Right lobe of liver (tissue), 4 donors: ENCODE results near the gene VPS26A.

Experiments
- POLR2A ChIP-seq: fragments of 450-650 bp; IDR thresholded peaks from one replicate; pipeline ENCODE4 v1.6.1; 2017; ENCODE audit warnings: antibody characterized with exemption, mild to moderate bottlenecking
- TF ChIP-seq, protein P1 (sequence below), 4 donors: fragments of 200-600 bp in 3 of 4; fragments of 450-650 bp in 1 of 4; IDR thresholded peaks; one replicate each; pipeline versions ENCODE4 v1.5.1 to v1.8.0; 2016 to 2022; ENCODE audit warnings: antibody characterized with exemption in 4 of 4, mild to moderate bottlenecking in 2 of 4
- donor health status: DM: no; HTN: no; CAD: no.
- donor health status: DM: no; HTN: no; CAD: no.
- donor health status: DM: no; HTN: yes; CAD: no.

DNA sequence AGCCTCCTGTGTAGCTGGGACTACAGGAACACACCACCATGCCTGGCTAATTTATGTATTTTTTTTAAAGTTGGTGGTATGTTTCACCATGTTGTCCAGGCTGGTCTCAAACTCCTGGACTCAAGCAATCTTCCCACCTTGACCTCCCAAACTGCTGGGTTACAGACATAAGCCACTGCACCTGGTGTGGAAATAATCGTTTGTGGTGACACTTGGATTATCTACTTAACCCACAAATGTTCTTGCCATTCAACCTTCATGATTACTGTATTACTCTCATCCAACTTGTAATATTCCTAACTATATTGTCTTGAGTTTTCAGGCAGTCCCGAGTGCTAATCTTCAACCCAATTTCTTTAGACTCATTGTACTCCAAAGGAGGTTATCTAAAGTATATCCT is 45.7 kb upstream of the VPS26A start:
- TF ChIP-seq, protein P1, sequence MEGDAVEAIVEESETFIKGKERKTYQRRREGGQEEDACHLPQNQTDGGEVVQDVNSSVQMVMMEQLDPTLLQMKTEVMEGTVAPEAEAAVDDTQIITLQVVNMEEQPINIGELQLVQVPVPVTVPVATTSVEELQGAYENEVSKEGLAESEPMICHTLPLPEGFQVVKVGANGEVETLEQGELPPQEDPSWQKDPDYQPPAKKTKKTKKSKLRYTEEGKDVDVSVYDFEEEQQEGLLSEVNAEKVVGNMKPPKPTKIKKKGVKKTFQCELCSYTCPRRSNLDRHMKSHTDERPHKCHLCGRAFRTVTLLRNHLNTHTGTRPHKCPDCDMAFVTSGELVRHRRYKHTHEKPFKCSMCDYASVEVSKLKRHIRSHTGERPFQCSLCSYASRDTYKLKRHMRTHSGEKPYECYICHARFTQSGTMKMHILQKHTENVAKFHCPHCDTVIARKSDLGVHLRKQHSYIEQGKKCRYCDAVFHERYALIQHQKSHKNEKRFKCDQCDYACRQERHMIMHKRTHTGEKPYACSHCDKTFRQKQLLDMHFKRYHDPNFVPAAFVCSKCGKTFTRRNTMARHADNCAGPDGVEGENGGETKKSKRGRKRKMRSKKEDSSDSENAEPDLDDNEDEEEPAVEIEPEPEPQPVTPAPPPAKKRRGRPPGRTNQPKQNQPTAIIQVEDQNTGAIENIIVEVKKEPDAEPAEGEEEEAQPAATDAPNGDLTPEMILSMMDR (IDR thresholded peaks at IDR 0.05): no peak
- TF ChIP-seq POLR2A: no peak
